HG02884 (cell line): ENCODE data around the gene AGAP2.

Experiments used
- ATAC-seq: cut with Tn5 transposase; IDR thresholded peaks from one replicate; pipeline ENCODE4 v1.9.1; 2021; ENCODE audit warnings: mild to moderate bottlenecking, moderate library complexity; ENCODE audit not compliant: unreplicated experiment

Gene AGAP2

GRCh38 chr12:57767876-57768275 lies 29.3 kb upstream of the AGAP2 start:
- ATAC-seq, result no peak

- no peak for ATAC-seq
Observed at GRCh38 chr12:57767305-57767698, 28.8 kb upstream of the AGAP2 start.

- ATAC-seq, result no peak
Observed at GRCh38 chr12:57766464-57767304, 28.1 kb upstream of the AGAP2 start, which contains the start of gene CYP27B1. TSS of gene CYP27B1 (minus strand) at chr12:57767078. CDS start at chr12:57767041, 37 bp downstream.

- no peak for ATAC-seq
Observed at GRCh38 chr12:57765698-57766463, 27.3 kb upstream of the AGAP2 start.

- ATAC-seq, result peak; percentile 46
Observed at GRCh38 chr12:57765003-57765697, 26.6 kb upstream of the AGAP2 start.

GRCh38 chr12:57764662-57765002 lies 26.1 kb upstream of the AGAP2 start:
- ATAC-seq, result no peak

GRCh38 chr12:57763881-57764661 lies 25.5 kb upstream of the AGAP2 start:
- no peak for ATAC-seq

GRCh38 chr12:57762463-57762862 lies 23.9 kb upstream of the AGAP2 start:
- no peak for ATAC-seq

GRCh38 chr12:57761391-57761998 lies 23.0 kb upstream of the AGAP2 start:
- ATAC-seq, result no peak

- no peak for ATAC-seq
Observed at GRCh38 chr12:57760347-57760982, 21.9 kb upstream of the AGAP2 start.

- ATAC-seq, result no peak
Observed at GRCh38 chr12:57759360-57759980, 20.9 kb upstream of the AGAP2 start.

GRCh38 chr12:57758552-57759359 lies 20.2 kb upstream of the AGAP2 start:
- no peak for ATAC-seq

GRCh38 chr12:57757771-57758170 lies 19.2 kb upstream of the AGAP2 start:
- ATAC-seq, result no peak

GRCh38 chr12:57756406-57757341 lies 18.1 kb upstream of the AGAP2 start:
- ATAC-seq, result no peak

- ATAC-seq, result no peak
Observed at GRCh38 chr12:57755454-57756372, 17.2 kb upstream of the AGAP2 start.

- no peak for ATAC-seq
Observed at GRCh38 chr12:57755194-57755453, 16.6 kb upstream of the AGAP2 start.
